ENCODE measurements around the gene SARS1. TPM values are rescaled to one million over a fixed set of nuclear protein-coding genes. Genes with fewer than 3 reads are reported as not detected.
A peak's percentile ranks its signal among the peaks of the same experiment; 100 is the strongest.

SARS1 gene
- total and polyA plus RNA-seq, 2 of the 13 experiments (the other 11 are each of a cell fraction or from before 2014, with no cell fraction given) = 103 to 134 TPM

GRCh38 chr1:109213824-109214693, at the start of gene SARS1 (continued):
- TF ChIP-seq ZNF318 (CRISPR knock-in tag; IDR thresholded peaks at IDR 0.05) (0 out of 2 replicates have a peak, but pooled peaks have one; percentile 17), NR2C2 (CRISPR knock-in tag; IDR thresholded peaks at IDR 0.05; ENCODE audit: borderline replicate concordance) (peak; percentile 92), NFE2L2 (IDR thresholded peaks at IDR 0.05; ENCODE audit: low read length) (no peak), HHEX (CRISPR knock-in tag; IDR thresholded peaks at IDR 0.05) (no peak), THAP9 (CRISPR knock-in tag; IDR thresholded peaks at IDR 0.05; ENCODE audit: borderline replicate concordance) (no peak; the same call in 1 of the 2 replicates), ZNF530 (CRISPR knock-in tag; IDR thresholded peaks at IDR 0.05; ENCODE audit: low read depth) (no peak), KMT2A (CRISPR knock-in tag; IDR thresholded peaks at IDR 0.05) (peak; percentile 63), GATAD2A (CRISPR knock-in tag; IDR thresholded peaks at IDR 0.05) (no peak), YY1 (IDR thresholded peaks at IDR 0.05; ENCODE audit: insufficient read depth, insufficient replicate concordance, low read depth, low read length) (no peak), SP1 (IDR thresholded peaks at IDR 0.05) (no peak), SP1 (CRISPR knock-in tag; IDR thresholded peaks at IDR 0.05) (peak; percentile 65; the same call in 1 of the 2 replicates), MEIS1 (CRISPR knock-in tag; IDR thresholded peaks at IDR 0.05; ENCODE audit: borderline replicate concordance) (no peak), ZNF496 (CRISPR knock-in tag; IDR thresholded peaks at IDR 0.05; ENCODE audit: insufficient replicate concordance) (no peak), RAD21 (CRISPR knock-in tag; IDR thresholded peaks at IDR 0.05) (no peak), FUBP1 (CRISPR knock-in tag; IDR thresholded peaks at IDR 0.05; ENCODE audit: borderline replicate concordance) (no peak), NFYC (CRISPR knock-in tag; IDR thresholded peaks at IDR 0.05) (no peak), ZNF792 (CRISPR knock-in tag; IDR thresholded peaks at IDR 0.05) (no peak)

All from HepG2 (cell line).